MCF 10A (cell line): ENCODE results near the gene KIF3C. TPM values are rescaled to one million over a fixed set of nuclear protein-coding genes. Genes with fewer than 3 reads are reported as not detected.

Experiments used
- BruUV-seq: library from RNA; stranded (reverse); fragments of 400-500 nt; replicated peaks from 2 replicates; lab custom pipeline; 2021; lab: Mats Ljungman, UMichigan
- CTCF ChIA-PET: fragments of 300-600 bp; sonication (Branson Sonifier 250); formaldehyde crosslinking; extraction: SDS; loops from one replicate; lab custom pipeline; 2021; ENCODE audit warnings: antibody characterized with exemption, inconsistent platforms; lab: Yijun Ruan, JAX
- POLR2A ChIA-PET: fragments of 300-600, 350-650 bp; sonication (Branson Sonifier 250); formaldehyde crosslinking; extraction: SDS; loops from one replicate; lab custom pipeline; 2020; ENCODE audit warnings: antibody characterized with exemption, inconsistent platforms; lab: Yijun Ruan, JAX
- DNase-seq: peaks from one replicate; pipeline ENCODE4 v3.0.0-alpha.2; 2018; ENCODE audit not compliant: unreplicated experiment
- H3K27ac Mint-ChIP-seq: one replicate; pipeline ENCODE4 v1.8.0; 2022; ENCODE audit warnings: mild to moderate bottlenecking, low read depth, mixed read lengths; ENCODE audit not compliant: unreplicated experiment
- H3K27me3 Mint-ChIP-seq: one replicate; pipeline ENCODE4 v1.8.0; 2022; ENCODE audit warnings: mixed read lengths; ENCODE audit not compliant: insufficient read depth, unreplicated experiment
- H3K36me3 Mint-ChIP-seq: one replicate; pipeline ENCODE4 v1.8.0; 2022; ENCODE audit warnings: mild to moderate bottlenecking, moderate library complexity, mixed read lengths; ENCODE audit not compliant: insufficient read depth, unreplicated experiment
- H3K4me1 Mint-ChIP-seq: one replicate; pipeline ENCODE4 v1.8.0; 2022; ENCODE audit warnings: mixed read lengths; ENCODE audit not compliant: insufficient read depth, unreplicated experiment
- H3K4me3 Mint-ChIP-seq: one replicate; pipeline ENCODE4 v1.8.0; 2022; ENCODE audit warnings: mild to moderate bottlenecking, moderate library complexity, mixed read lengths; ENCODE audit not compliant: unreplicated experiment
- H3K9me3 Mint-ChIP-seq: one replicate; pipeline ENCODE4 v1.8.0; 2022; ENCODE audit warnings: mixed read lengths; ENCODE audit not compliant: unreplicated experiment
- intact Hi-C: fragments of 100-400 bp; cut with micrococcal nuclease; formaldehyde crosslinking; loops from 2 replicates; pipeline ENCODE4 v1.14.1; 2022
- total RNA-seq: library from RNA; stranded (reverse); gene quantifications from 2 replicates; pipeline ENCODE4 v1.2.3, GENCODE V29; 2022
- TF ChIP-seq, protein P1 (sequence below): fragments of 200-600 bp; IDR thresholded peaks from one replicate; pipeline ENCODE4 v1.8.0; 2022; ENCODE audit warnings: antibody characterized with exemption, mild to moderate bottlenecking; ENCODE audit not compliant: unreplicated experiment

KIF3C gene
- total RNA-seq, 1 experiment from 2014 or later: 2.0 TPM

- DNase-seq: peak; percentile 11
- intact Hi-C loops: no loop called here
- POLR2A ChIA-PET: interaction anchor here (0.5 kb wide), 1 partner anchor 96 kb away, joined by 3 read pairs; no protein-coding TSS in a partner anchor
- no peak overlapping the region for H3K27ac Mint-ChIP-seq
- no peaks in the 10 kb centered on the region for H3K27me3 Mint-ChIP-seq
- no peaks in the 10 kb centered on the region for H3K9me3 Mint-ChIP-seq
- no TSS peak for BruUV-seq
- CTCF ChIA-PET: no interaction called here
- H3K4me1 Mint-ChIP-seq: no peaks in the 10 kb centered on the region
- no peak overlapping the region for H3K4me3 Mint-ChIP-seq
- TF ChIP-seq, protein P1, sequence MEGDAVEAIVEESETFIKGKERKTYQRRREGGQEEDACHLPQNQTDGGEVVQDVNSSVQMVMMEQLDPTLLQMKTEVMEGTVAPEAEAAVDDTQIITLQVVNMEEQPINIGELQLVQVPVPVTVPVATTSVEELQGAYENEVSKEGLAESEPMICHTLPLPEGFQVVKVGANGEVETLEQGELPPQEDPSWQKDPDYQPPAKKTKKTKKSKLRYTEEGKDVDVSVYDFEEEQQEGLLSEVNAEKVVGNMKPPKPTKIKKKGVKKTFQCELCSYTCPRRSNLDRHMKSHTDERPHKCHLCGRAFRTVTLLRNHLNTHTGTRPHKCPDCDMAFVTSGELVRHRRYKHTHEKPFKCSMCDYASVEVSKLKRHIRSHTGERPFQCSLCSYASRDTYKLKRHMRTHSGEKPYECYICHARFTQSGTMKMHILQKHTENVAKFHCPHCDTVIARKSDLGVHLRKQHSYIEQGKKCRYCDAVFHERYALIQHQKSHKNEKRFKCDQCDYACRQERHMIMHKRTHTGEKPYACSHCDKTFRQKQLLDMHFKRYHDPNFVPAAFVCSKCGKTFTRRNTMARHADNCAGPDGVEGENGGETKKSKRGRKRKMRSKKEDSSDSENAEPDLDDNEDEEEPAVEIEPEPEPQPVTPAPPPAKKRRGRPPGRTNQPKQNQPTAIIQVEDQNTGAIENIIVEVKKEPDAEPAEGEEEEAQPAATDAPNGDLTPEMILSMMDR: no peak
- H3K36me3 Mint-ChIP-seq: peaks cover 6% of the 10 kb centered on the region
These were observed 96.4 kb downstream of the KIF3C start for GRCh38 chr2:25885933-25886332.

DNA sequence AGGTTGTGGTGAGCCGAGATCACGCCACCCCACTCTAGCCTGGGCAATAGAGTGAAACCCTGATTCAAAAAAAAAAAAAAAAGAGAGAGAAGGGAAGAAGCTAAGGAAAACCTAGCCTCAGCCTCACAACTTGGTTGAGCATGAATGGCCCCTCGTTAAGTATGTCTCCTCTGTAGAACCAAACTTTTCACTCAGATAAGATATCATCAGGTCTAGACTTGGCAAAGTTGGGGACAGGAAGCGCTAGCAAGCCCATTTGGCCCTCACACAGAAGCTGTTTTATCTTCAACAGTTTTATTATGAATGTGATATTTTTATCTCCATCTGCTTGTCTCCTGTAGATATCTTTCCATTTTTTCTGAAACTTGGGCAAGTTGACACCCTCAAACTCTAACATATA lies 100.5 kb downstream of the KIF3C start:
- DNase-seq: no peak
- no peaks in the 10 kb centered on the region for H3K27me3 Mint-ChIP-seq
- H3K36me3 Mint-ChIP-seq: peaks cover 6% of the 10 kb centered on the region
- no peak overlapping the region for H3K27ac Mint-ChIP-seq
- BruUV-seq: no TSS peak
- intact Hi-C loops: no loop called here
- POLR2A ChIA-PET: no interaction called here
- CTCF ChIA-PET: no interaction called here
- peaks cover 15% of the 10 kb centered on the region for H3K4me1 Mint-ChIP-seq
- H3K9me3 Mint-ChIP-seq: no peaks in the 10 kb centered on the region
- TF ChIP-seq, protein P1: no peak
- H3K4me3 Mint-ChIP-seq: no peak overlapping the region

DNA sequence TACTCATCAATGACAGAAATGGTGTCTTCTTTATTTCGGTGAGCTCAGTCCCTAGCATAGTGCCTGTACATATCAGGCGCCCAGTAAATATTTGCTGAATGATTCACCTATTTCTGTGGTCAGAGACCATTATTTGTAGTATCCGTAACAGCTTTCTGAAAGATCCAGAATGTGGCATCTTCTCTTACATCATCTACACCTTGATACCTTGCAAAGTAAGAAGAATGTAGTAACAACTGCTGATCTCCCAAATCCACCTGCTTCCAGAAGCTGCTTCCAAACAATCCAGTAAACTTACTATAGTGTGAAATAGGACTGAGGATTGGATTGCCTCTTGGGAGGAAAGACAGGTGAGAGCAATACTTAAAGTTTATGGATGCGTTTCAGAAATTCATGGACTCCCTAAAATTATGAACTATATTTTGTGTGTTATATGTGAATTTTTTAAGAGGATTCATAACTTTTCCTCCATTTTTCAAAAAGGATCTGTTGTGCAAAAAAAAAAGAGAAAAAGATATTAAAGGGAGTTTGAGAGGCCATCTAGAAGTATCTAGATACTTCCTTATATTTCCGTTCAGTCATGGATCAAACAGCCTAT lies 103.1 kb downstream of the KIF3C start:
- POLR2A ChIA-PET: interaction anchor here (0.7 to 2.4 kb wide), 21 partner anchors 9 to 461 kb away, joined by 3 to 18 read pairs (median 5); partner anchors contain the start of gene RAB10
- peak overlapping the region; percentile 83 for H3K27ac Mint-ChIP-seq
- peak; percentile 22 for DNase-seq
- CTCF ChIA-PET: interaction anchor here (0.6 to 1.5 kb wide), 8 partner anchors 9 to 967 kb away, joined by 3 to 9 read pairs (median 4); no protein-coding TSS in a partner anchor
- intact Hi-C loops: no loop called here
- no peaks in the 10 kb centered on the region for H3K9me3 Mint-ChIP-seq
- TF ChIP-seq, protein P1: no peak
- H3K4me1 Mint-ChIP-seq: peaks cover 24% of the 10 kb centered on the region
- BruUV-seq: no TSS peak
- H3K4me3 Mint-ChIP-seq: peak overlapping the region; percentile 95
- no peaks in the 10 kb centered on the region for H3K27me3 Mint-ChIP-seq
- peaks cover 13% of the 10 kb centered on the region for H3K36me3 Mint-ChIP-seq

GRCh38 chr2:25878361-25879132 lies 103.8 kb downstream of the KIF3C start, which contains the start of gene ASXL2:
Gene ASXL2, minus strand, starts transcription at chr2:25878487. Its CDS starts 265 bp downstream, at chr2:25878222.
- no peaks in the 10 kb centered on the region for H3K9me3 Mint-ChIP-seq
- TF ChIP-seq, protein P1: no peak
- H3K27ac Mint-ChIP-seq: peak within 1 kb of the TSS; percentile 83
- peak; percentile 95 for DNase-seq
- ChIA-PET POLR2A (interaction anchor here (0.7 to 2.4 kb wide), 23 partner anchors 8 to 462 kb away, joined by 3 to 18 read pairs (median 5); partner anchors contain the start of genes KIF3C and RAB10), CTCF (interaction anchor here (0.6 to 1.5 kb wide), 5 partner anchors 24 to 699 kb away, joined by 3 to 9 read pairs (median 4); no protein-coding TSS in a partner anchor)
- intact Hi-C loops: no loop called here
- H3K27me3 Mint-ChIP-seq: no peaks in the 10 kb centered on the region
- peaks cover 13% of the 10 kb centered on the region for H3K36me3 Mint-ChIP-seq
- peaks cover 28% of the 10 kb centered on the region for H3K4me1 Mint-ChIP-seq
- BruUV-seq: TSS peak; percentile 92
- H3K4me3 Mint-ChIP-seq: peak within 1 kb of the TSS; percentile 95
